ENCODE data around the gene FNBP1. TPM values are rescaled to one million over a fixed set of nuclear protein-coding genes. Genes with fewer than 3 reads are reported as not detected.
"Not testable (repeated sequence)": the region's sequence is repeated elsewhere in the genome, so short reads cannot be mapped to it uniquely, and the experiment has no call there.

The FNBP1 gene
- polyA plus RNA-seq, 3 donors, result 37.6 to 60.7 (median 51.4) TPM

GRCh38 chr9:129998491-129999140 lies 44.4 kb downstream of the FNBP1 start:
- intact Hi-C loops (cut with micrococcal nuclease), result loop anchor here (5.0 to 10.0 kb wide), 4 partner anchors 34 to 111 kb away; no protein-coding TSS in a partner anchor

GRCh38 chr9:129997706-129998105 lies 45.3 kb downstream of the FNBP1 start:
- peaks cover 27 to 33% of the 10 kb centered on the region in 2 donors for H3K4me1 ChIP-seq (ENCODE audit: control insufficient read depth in 1 of 2, insufficient read depth in 2 of 2, low read length in 2 of 2)
- H4K20me1 ChIP-seq (ENCODE audit: insufficient read depth, low read length), result peaks cover 52% of the 10 kb centered on the region
- not testable (repeated sequence) for H3K9me3 Mint-ChIP-seq; DNase-seq; H3K9me3 ChIP-seq (replicated peaks in 1 of 2; ENCODE audit: control insufficient read depth in 1 of 2, insufficient read depth in 1 of 2, low read length in 2 of 2); H3K4me2 ChIP-seq (replicated peaks; ENCODE audit: extremely low read depth, low read length, poor library complexity, severe bottlenecking); H3K27me3 Mint-ChIP-seq (ENCODE audit: low read depth in 3 of 3); H2AFZ ChIP-seq (ENCODE audit: insufficient read depth, low read depth, low read length, poor library complexity, severe bottlenecking); H3K27me3 ChIP-seq (ENCODE audit: control insufficient read depth in 2 of 2, insufficient read depth in 2 of 2, low read length in 2 of 2); H3K9ac ChIP-seq (ENCODE audit: insufficient read depth, low read length, poor library complexity, severe bottlenecking); H3K4me3 ChIP-seq (replicated peaks in 1 of 3; ENCODE audit: low read depth in 2 of 3, low read length in 3 of 3); H3K4me3 Mint-ChIP-seq
- peaks cover 99% of the 10 kb centered on the region for H3K79me2 ChIP-seq (ENCODE audit: insufficient read depth, low read length)
- Mint-ChIP-seq H3K36me3 (peaks cover 21 to 35% of the 10 kb centered on the region in 2 donors), H3K4me1 (peaks cover 36% of the 10 kb centered on the region), H3K27ac (peak overlapping the region; percentile 56 to 100 (median 66))
- peak overlapping the region; percentile 44 to 100 for H3K27ac ChIP-seq (ENCODE audit: low read depth in 1 of 2, low read length in 2 of 2)
- intact Hi-C loops (cut with micrococcal nuclease), result loop anchor here (5.0 to 10.0 kb wide), 4 partner anchors 35 to 110 kb away; no protein-coding TSS in a partner anchor
- H3K36me3 ChIP-seq (replicated peaks in 1 of 2; ENCODE audit: control insufficient read depth in 1 of 2, insufficient read depth in 2 of 2, low read length in 2 of 2), result peaks cover 6 to 22% of the 10 kb centered on the region in 2 donors
- 100% methylated on average over 3 of the region's 3 CpGs for WGBS (ENCODE audit: insufficient coverage)

More at GRCh38 chr9:129998491-129999140, 44.4 kb downstream of the FNBP1 start:
- peaks cover 61% of the 10 kb centered on the region for H4K20me1 ChIP-seq (ENCODE audit: insufficient read depth, low read length)
- H3K27me3 ChIP-seq (ENCODE audit: control insufficient read depth in 2 of 2, insufficient read depth in 2 of 2, low read length in 2 of 2), result no peaks in the 10 kb centered on the region
- H3K36me3 Mint-ChIP-seq, result peaks cover 25 to 34% of the 10 kb centered on the region in 2 donors
- H3K27ac ChIP-seq (ENCODE audit: low read depth in 1 of 2, low read length in 2 of 2), result peak overlapping the region in 1 of 2 donors; percentile 57
- no peak overlapping the region for H3K4me3 Mint-ChIP-seq
- peaks cover 27 to 33% of the 10 kb centered on the region in 2 donors for H3K4me1 ChIP-seq (ENCODE audit: control insufficient read depth in 1 of 2, insufficient read depth in 2 of 2, low read length in 2 of 2)
- no peaks in the 10 kb centered on the region for H3K27me3 Mint-ChIP-seq (ENCODE audit: low read depth in 3 of 3)
- H3K9me3 Mint-ChIP-seq, result no peaks in the 10 kb centered on the region
- peak overlapping the region in 5 of 7 donors; percentile 2 to 100 (median 43) for H3K27ac Mint-ChIP-seq
- H2AFZ ChIP-seq (ENCODE audit: insufficient read depth, low read depth, low read length, poor library complexity, severe bottlenecking), result no peak overlapping the region
- no peak for TF ChIP-seq CTCF (IDR thresholded peaks at IDR 0.05)
- H3K4me3 ChIP-seq (replicated peaks in 1 of 3; ENCODE audit: low read depth in 2 of 3, low read length in 3 of 3), result no peak overlapping the region
- H3K9me3 ChIP-seq (replicated peaks in 1 of 2; ENCODE audit: control insufficient read depth in 1 of 2, insufficient read depth in 1 of 2, low read length in 2 of 2), result no peaks in the 10 kb centered on the region
- peaks cover 36% of the 10 kb centered on the region for H3K4me1 Mint-ChIP-seq
- H3K4me2 ChIP-seq (replicated peaks; ENCODE audit: extremely low read depth, low read length, poor library complexity, severe bottlenecking), result no peak overlapping the region
- DNase-seq, result no peak
- peaks cover 6 to 25% of the 10 kb centered on the region in 2 donors for H3K36me3 ChIP-seq (replicated peaks in 1 of 2; ENCODE audit: control insufficient read depth in 1 of 2, insufficient read depth in 2 of 2, low read length in 2 of 2)
- H3K9ac ChIP-seq (ENCODE audit: insufficient read depth, low read length, poor library complexity, severe bottlenecking), result no peak overlapping the region
- peaks cover 99% of the 10 kb centered on the region for H3K79me2 ChIP-seq (ENCODE audit: insufficient read depth, low read length)
- 100% methylated on average over 1 of the region's 5 CpGs for WGBS (ENCODE audit: insufficient coverage)
